NCI-H2029 treated with DMSO at 0.1 percent for 48 hours (cell line): ENCODE measurements around the gene MIS18A.
"Not testable (repeated sequence)": the region's sequence is repeated elsewhere in the genome, so short reads cannot be mapped to it uniquely, and the experiment has no call there.

Source experiments
- DNase-seq: peaks from one replicate; lab custom pipeline; 2025; lab: John Stamatoyannopoulos, UW

The MIS18A gene, protein sequence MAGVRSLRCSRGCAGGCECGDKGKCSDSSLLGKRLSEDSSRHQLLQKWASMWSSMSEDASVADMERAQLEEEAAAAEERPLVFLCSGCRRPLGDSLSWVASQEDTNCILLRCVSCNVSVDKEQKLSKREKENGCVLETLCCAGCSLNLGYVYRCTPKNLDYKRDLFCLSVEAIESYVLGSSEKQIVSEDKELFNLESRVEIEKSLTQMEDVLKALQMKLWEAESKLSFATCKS

DNA sequence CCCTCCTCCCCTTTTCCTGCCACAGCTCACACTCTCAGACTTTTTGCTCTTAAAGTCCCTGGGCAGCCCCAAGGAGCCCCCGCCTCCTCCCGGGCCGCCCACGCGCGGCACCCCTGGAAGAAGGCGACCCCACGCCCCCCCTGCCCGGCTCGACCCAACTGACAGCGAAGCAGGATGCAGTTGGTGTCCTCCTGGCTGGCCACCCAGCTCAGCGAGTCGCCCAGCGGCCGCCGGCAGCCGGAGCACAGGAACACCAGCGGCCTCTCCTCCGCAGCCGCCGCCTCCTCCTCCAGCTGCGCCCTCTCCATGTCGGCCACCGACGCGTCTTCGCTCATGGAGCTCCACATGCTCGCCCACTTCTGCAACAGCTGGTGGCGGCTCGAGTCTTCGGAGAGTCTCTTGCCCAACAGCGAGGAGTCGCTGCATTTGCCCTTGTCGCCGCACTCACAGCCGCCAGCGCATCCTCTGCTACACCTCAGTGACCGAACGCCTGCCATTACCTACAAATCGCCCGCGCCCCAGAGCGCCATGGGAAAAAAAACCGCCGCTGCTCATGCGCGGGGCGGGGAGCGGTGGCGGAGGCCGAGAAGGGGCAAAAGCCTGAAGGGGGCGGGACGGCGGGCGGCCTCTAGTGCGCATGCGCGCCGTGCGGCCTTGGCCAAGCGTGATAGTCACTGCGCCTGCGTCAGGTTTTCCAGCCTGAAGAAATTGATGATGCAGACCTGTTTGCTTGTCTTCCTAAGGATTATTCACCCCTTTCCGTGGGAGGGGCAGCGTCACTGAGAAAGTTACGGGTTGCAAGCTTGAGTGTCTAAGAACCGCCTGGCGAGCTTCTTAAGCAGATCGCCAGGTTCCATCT lies at the start of gene MIS18A:
TSS of gene MIS18A (minus strand) at position 532 of the 859 bp plus-strand sequence. CDS start at position 497, 35 bp downstream.
- DNase-seq: peak; percentile 88

DNA sequence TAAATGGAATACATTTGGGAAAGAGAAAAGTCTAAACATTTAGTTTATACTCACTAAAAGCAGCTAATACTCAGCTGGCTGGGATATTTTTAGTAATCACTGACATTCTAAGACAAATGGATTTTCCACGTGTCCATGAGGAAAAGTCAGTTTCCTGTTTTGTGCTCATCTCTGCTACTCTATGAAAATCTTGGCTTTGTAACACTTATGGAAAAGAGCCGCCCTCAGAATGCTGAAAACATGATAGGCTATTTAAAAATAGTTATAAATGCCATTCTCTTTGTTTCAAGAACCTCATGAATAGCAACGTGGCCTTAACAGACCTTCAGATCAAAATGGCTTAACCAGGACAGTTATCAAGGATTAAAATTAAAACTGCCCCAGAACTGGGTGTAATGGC lies 49.7 kb upstream of the MIS18A start:
- no peak for DNase-seq

DNA sequence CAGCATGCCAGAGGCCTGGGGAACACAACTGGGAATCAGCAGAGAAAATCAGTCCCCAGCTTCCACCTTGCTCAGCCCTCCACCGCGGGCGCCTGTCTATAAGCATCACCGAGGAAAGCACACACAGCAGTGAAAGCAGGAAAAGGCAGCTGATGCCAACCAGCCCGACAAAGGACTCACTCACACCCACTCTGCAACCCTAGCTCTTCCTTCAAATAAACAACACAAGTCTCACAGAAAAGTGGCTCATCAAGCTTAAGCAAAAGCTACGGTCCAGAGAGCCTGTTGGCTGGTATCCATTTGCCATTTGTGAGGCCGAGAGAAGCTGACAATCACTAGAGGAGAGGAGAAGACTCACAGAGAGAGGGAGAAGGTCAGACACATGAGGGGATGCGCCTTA lies 46.9 kb upstream of the MIS18A start:
- peak; percentile 45 for DNase-seq

DNA sequence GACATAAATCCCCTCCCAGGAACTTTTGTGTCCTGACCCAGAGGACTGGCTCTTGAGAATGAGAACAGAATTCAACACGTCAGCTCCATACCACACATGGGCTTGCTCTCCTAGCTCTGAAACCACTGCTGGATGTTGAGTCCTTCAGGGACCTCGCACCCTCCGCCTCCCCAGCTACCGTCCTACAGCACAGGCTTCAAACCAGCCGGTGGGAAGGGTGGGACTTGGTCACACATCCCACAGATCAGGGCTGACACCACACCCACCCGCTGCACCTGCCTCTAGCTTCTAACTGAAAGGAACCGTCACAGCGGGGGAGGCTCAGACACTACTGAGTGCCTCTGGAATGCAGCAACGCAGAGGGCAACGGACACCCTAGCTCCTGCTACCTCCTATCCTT lies 43.8 kb upstream of the MIS18A start:
- no peak for DNase-seq

DNA sequence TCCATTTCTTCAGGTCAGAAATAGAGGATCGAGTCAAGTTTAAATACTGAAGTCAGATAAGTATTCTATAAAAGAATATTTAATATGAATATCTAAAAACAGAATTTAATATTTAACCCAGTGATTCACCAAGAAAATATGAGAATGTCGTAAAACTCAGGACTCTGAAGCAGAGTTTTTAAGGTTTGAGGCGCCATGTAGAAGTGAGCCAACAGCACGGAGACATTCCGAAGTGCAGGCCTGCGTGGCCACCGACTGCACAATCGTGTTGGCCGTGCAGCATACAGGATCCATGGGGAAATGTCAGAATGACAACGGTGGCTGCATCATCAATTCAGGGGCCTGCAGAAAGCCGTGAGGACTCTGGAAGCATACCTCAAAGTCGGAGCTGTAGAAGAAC lies 43.3 kb upstream of the MIS18A start:
- DNase-seq: no peak

DNA sequence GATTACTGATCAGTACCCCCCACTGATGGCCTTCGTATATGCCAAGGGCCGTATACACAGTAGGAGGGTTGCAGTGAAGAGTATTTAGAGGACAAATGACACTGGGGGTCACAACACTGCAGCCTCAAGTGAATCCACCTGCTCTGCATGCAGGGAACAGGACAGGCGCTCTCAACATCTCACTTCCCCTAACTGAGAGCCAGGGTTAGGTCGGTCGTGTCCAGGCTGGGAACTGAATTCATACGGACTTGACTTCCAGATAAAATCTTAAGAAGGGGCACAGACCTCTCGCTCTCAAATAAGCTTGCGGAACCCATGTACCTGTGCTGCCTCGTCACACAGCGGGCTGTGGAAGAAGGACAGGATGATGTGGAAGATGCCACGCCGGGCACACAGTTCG lies 42.6 kb upstream of the MIS18A start:
- DNase-seq: no peak

DNA sequence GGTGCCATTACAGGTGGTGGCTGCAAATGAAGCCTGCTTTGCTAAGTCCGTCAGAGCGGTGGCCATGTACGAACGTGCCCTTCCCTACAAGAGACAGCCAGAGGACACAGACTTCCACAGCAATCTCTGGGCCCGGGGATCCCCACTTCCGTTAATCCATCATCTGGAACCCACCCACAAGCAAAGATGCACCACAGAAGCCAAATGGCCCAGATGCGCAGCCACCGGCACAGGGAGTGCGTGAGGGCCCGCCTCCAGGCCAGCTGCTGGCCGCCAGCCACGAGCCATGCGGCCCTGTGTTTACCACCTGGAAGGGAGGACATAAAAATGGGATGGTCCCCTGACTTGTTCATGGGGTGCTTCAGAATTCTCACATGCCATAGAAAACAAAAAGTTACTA lies 41.9 kb upstream of the MIS18A start:
- no peak for DNase-seq

DNA sequence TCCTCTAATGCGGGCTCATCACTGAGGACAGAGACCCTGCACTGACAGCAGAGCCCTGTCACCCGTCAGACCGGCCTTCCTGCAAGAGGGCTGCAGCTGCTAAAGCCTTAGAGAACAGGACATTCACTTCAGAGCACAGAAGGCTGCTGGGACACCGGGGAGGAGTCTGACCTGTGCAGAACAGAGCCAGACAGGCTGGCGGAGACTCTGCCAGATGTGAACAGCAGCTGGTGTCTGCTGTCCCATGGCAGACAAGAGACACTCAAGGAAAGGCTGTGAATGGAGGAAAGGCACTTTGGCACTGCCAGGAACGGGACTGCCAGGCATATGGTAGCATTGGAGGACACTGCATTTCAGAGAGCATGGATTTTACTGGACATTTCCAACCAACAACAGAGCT lies 41.2 kb upstream of the MIS18A start:
- DNase-seq: no peak

DNA sequence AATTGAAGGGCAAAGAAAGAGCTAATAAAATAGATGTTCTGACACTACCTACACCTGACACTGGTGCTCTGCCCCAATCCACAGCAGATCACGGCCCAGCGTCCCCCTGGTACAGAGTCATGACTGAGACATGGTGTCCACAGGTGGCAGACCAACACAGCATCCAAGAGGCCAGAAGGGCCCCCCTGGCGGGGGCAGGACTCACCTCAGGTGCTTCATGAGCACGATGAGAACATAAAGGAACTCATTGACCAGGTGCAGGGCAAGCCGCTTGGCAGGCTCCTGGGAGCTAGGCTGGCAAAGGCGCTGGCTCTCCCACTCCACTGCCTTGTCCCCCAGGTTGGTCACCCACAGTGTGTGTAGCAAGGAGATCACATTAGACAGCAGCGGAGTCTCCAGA lies 40.2 kb upstream of the MIS18A start:
- no peak for DNase-seq

DNA sequence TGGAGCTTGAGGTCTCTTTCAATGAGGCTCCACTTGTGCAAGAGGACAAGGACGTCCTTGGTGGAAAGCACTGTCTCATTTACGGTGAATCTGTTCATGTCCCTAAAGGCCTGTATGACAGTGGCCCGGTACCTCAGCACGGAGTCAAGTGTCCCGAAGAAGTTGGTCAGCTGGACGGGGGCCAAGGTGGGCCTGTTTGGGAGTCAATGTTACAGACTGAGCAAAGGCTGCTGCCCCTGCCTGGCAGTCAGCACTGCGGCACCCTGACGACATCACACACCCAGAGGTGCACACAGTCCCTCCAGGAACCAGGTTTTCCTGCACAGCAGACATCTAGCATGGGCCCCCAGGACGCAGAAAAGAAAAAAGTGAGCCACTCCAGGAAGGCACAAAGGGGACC lies 38.9 kb upstream of the MIS18A start:
- no peak for DNase-seq

DNA sequence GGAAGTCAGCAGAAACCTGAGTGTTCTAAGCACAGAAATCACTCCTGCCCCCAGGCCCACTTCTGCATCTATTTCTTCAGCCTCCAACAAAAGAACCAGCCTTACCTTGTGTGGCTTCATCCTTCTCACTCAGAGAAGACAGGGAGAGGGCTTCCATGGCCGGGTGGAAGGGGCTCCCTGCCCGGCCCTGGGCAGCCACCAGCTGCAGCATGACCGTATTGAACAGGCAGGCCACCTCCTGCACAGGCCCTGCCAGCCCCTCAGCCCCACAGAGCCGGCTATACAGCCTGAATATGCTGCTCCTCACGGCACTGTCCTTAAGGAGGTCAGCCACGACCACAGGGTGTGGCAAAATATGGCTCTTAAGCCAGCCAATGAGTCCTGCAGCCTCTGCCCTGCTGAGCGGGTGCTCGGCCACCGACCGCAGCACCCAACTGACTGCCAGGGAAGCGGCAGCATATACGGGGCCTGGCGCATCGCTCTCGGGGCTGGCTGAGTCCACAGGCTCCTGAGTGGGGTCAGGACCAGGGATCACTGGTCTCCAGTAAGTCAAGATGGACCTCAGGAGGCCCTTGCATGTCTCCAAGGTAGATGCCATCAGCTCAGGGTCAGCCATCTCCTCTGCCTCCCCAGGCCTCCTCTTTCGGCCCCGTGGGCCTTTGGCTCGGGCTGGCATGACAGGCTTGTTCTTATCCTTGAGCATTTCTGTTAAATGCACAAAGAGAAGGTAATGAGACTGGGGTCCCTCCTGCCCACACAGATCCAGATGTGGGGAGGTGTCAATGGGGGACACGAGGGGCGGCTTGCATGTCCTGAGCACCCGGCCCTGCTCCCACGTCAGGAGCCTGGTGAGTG lies 37.7 kb upstream of the MIS18A start:
- DNase-seq: no peak

DNA sequence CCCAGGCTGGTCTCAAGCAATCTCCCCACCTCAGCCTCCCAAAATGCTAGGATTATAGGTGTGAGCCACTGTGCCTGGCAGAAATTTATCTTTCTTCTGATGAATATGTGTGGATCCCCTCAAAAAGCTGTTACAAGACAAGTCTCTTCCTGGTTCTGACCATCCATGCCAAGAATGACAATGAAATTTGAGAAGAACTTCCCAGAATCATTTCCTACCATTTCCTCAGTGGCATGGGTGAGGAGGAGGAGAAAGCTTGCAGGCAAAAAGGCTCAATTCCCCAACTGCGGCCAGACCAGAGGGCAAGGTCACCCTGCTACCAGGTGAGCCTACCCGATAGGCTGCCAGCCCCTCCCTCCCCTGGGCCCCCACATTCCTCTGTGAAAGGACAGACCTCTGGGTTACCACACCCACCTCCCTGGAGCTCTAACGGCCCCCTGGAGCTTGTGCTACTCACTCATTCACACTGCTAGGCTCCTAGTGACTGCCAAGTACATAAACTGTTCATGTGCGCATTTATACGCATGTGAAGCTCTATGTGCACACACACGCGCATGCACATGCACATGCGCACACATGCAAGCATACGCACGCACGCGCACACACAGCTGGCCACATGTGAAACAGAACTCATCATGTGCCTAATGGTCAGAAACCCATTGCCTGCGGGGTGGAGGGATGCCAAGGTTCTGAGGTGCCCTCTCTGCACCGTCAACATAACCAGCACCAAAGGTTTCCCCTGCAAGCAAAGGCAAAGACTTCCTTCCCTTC lies 36.8 kb upstream of the MIS18A start:
- no peak for DNase-seq

DNA sequence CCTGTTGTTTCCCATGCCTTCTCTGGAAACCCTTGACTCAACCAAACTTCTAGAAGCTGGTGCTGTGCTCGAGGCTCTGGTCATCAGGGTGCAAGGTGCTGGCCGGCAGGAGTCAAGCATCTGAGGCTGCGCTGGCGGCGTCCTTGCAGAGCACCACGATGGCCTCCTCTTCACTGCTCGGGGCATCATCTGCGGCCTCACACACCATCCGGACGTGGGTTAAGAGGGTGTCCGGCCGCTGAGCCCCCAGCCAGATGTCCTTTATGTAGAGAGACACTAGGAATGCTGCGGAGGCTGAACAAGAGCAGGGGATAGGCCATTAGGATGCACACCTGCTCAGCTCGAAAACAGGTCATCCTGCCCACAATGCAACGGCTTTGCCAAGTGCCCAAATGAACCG lies 36.0 kb upstream of the MIS18A start:
- no peak for DNase-seq

DNA sequence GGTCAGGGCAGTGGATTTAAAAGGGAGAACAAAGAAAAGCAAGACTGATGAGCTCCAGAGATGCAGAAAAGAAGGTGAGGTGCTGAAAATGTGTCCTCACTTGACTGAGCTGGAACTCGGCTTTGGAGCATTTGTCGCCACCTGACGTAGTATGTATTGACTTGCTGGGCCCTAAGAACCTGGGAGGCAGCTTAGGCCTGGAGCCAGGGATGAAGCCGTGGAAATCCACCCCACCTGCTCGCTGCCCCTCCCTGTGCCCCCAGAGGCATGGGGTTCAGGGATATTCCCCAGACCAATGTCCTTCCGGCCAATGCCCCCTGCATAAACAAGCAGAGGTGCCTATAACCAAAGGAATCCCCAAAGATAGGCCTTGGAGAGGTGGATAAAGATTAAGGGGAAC lies 34.1 kb upstream of the MIS18A start:
- no peak for DNase-seq

DNA sequence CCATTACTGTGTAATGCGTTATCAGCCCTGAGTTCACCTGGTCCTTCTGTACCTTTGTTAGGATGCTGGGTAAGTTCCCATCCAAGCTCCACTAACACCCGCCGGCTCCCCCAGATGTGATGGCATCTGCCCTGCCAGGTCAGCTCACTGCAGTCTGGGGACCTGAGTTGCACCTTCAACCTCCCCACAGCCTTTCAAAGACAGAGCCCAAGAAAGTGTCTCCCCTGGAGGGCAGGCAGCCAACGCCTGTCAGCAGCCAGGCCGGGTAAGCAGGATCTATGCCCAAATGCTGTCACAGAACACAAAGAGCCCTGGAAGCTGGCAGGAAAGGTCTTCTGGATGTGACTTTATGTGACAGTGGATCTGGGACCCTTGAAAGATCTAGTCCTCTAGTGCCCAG lies 33.5 kb upstream of the MIS18A start:
- DNase-seq: no peak

DNA sequence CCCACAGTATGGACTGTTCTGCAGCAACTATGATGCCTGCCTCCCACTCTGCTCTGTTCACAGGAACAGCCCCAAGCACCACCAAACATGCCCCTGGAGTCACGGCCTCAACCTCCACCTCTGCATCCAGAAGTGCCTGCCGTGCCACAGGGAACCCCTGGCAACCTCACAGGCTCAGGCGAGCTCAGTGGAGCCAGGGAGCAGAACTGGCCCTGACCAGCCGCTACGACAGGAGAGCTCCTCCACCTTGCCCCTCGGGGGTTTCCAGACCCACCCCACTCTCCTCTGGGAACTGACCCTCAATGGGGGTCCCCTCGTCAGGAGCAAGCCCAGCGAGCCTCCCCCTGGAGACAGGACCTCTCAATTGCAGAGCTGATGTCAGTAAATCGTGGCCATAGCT lies 32.8 kb upstream of the MIS18A start:
- DNase-seq: no peak

DNA sequence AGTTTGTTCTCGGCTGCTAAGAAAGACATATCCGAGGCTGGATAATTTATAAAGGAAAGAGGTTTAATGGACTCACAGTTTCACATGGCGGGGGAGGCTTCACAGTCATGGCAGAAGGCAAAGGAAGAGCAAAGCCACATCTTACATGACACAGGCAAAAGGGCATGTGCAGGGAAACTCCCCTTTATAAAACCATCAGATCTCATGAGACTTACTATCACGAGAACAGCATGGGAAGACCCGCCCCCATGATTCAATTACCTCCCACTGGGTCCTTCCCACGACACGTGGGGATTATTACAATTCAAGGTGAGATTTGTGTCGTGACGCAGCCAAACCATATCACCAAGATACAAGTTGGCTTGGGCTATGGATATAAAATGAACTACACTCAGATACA lies 32.1 kb upstream of the MIS18A start:
- DNase-seq: not testable (repeated sequence)

DNA sequence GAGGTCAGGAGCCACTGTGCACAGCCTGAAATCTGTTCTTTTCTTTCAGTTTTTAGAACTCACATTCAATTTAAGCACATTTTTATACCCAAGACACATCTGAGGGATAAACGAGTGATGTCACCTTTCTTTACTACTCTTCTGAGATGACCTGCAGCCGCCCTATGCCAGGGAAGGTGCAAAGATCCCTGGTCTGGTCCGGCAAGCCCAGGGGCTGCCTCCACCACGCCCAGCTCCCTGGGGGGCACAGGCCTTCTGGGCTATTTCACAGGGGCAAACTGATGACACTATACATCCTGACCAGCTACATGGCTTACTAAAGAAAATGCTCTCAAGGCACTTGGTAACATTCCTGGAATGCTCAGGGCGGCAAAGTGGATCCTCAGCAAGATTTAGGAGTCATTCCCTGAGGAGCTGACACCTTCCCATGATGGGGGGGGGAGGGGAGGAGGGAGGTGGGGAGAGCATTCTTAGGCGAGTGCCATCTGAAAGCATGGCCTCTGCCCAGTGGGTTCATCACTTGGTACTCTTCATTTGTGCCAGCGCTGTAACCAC lies 31.1 kb upstream of the MIS18A start:
- DNase-seq: no peak

DNA sequence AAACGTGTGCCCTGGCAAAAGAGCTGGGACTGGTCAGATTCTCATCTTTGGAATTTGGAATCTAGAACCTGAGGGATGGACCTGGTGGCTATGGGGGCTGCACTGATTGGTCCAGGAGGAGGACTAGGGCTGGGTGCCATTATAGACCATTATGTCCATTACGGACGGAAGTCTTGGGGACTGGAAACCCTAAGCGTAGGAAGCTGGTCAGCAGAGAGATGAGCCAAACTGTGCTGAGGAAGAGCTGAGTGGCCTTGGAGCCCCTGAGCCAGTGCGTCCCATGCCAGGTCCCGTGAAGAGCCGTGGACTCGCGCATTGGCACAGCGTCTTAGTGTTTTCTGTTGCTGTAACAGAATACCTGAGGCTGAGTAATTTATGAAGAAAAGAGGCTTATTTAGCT lies 29.8 kb upstream of the MIS18A start:
- DNase-seq: no peak

DNA sequence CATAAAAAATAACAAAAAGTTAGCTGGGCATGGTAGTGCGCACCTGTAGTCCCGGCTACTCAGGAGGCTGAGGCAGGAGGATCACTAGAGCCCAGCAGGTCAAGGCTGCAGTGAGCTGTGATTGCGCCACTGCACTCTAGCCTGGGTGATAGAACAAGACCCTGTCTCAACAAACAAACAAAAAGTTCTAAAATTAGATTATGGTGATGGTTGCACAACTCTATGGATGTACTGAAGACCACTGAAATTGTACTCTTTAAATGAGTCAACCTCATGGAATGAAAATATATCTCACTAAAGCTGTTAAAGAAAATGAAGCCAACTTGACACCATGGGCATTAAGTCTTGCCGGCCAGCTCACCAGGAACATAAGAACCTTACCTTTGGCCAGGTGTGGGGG lies 28.9 kb upstream of the MIS18A start:
- DNase-seq: no peak

DNA sequence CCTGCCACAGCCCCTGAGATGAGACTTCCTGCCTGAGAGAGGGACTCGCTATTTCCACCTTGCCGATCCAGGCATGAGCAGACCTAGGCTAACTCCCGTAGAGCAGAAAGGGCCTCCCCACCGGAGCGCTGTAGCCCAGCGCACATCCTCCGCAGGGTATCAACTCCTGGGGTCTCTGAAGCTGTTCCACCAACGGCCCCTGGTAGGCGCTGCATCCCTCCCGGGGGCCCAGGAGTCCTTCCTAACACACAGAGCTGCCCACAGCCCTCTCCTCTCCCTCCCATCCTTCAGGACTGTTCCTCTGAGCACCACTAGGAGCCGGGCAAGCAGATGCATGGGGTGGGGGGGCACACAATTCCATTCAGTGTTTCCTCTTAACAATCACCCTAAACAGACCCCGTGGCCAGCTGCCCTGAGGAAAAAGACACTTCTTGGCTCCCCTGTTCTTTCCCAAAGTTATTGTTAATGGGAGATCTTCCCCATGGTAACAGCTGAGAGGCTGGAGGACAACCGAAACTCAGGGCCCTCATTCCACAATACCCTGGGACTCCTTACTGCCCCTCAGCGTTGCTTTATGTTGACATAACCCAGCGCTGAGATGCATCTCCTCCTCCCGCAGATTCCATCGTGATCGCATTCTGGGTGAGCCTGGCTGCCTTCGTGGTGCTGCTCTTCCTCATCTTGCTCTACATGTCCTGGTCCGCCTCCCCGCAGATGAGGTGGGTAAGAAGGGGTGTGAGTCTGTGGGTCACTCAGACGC lies 27.4 kb upstream of the MIS18A start:
- DNase-seq: no peak
